SK-N-SH treated with all-trans-retinoic acid at 6 μM for 48 hours (cell line): Measurements from ENCODE around the gene OLA1.

Experiments used
- TOX ChIP-seq: fragments of 250-450 bp; sonication (Bioruptor Pico); IDR thresholded peaks from 2 replicates; pipeline ENCODE4 v1.8.0; 2021; ENCODE audit warnings: mild to moderate bottlenecking, moderate library complexity, borderline replicate concordance
- TF ChIP-seq, protein P1 (sequence below): fragments of 250-450 bp; sonication (Bioruptor Pico); IDR thresholded peaks from 2 replicates; pipeline ENCODE4 v1.5.1; 2020; ENCODE audit warnings: low read depth, mild to moderate bottlenecking, moderate library complexity

DNA sequence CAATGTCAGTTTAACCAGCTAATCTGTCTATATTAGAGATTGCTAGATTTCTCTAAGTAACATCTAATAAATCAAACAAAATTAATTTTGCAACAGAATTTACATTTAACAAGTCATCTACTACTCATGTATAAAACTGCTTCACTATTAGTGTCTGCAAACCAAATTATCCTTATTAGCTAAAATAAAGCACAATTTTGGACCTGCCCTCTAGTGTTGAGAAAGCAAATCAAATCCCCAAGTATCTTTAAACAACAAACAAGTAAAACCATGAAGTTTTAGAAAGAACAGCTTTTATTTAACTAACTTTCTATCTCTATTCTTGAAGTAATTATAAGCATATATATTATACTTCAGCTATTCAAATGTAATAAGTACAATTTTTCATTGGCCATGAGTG is 170.1 kb downstream of the OLA1 start:
- no peak for TF ChIP-seq TOX
- TF ChIP-seq, protein P1, sequence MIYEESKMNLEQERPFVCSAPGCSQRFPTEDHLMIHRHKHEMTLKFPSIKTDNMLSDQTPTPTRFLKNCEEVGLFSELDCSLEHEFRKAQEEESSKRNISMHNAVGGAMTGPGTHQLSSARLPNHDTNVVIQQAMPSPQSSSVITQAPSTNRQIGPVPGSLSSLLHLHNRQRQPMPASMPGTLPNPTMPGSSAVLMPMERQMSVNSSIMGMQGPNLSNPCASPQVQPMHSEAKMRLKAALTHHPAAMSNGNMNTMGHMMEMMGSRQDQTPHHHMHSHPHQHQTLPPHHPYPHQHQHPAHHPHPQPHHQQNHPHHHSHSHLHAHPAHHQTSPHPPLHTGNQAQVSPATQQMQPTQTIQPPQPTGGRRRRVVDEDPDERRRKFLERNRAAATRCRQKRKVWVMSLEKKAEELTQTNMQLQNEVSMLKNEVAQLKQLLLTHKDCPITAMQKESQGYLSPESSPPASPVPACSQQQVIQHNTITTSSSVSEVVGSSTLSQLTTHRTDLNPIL, result no peak
